Measurements from ENCODE around the gene ASRGL1. TPM values are rescaled to one million over a fixed set of nuclear protein-coding genes. Genes with fewer than 3 reads are reported as not detected.
"Not testable (repeated sequence)": the region's sequence is repeated elsewhere in the genome, so short reads cannot be mapped to it uniquely, and the experiment has no call there.

The ASRGL1 gene
- total RNA-seq, 4 donors from 2014 or later = 4.2 to 16.7 (median 12.5) TPM

DNA sequence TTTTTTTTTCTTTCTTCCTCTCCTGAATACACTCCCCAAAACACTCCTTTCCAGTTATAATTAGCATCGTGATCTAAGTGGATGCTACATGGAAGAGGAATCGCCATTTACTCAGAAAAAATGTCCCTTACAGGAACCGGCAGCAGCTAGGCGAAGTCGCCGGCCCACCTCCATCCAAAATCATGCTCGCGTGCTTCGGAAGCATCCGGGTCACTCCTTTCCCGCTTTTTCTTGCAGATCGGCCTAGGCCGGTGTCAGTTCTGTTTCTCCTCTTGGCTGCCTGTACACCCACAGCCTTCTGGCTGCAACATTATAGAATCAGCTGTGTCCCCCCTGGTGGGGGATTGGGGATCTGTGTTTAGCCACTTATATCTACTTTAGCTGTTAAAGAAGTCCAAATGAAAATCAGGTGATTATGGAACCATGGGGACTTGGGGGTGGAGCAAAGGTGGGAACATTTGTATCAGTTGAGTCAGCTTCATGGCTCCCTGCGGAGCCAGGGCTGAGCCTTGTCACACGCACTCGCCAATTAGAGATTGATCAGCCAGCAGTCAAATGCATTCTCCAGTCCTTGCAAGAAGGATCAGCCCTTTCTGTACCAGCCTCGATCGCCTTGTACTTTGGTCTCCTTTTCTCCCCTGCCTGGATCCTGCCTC is 36.3 kb downstream of the ASRGL1 start:
- DNase-seq (ENCODE audit: low spot score in 2 of 2) = no peak
- H3K36me3 ChIP-seq = no peaks in the 10 kb centered on the region
- no peaks in the 10 kb centered on the region for H3K27me3 ChIP-seq
- TF ChIP-seq POLR2A (IDR thresholded peaks at IDR 0.05) = no peak
- TF ChIP-seq EP300 (IDR thresholded peaks at IDR 0.05) = no peak
- TF ChIP-seq, protein P1, sequence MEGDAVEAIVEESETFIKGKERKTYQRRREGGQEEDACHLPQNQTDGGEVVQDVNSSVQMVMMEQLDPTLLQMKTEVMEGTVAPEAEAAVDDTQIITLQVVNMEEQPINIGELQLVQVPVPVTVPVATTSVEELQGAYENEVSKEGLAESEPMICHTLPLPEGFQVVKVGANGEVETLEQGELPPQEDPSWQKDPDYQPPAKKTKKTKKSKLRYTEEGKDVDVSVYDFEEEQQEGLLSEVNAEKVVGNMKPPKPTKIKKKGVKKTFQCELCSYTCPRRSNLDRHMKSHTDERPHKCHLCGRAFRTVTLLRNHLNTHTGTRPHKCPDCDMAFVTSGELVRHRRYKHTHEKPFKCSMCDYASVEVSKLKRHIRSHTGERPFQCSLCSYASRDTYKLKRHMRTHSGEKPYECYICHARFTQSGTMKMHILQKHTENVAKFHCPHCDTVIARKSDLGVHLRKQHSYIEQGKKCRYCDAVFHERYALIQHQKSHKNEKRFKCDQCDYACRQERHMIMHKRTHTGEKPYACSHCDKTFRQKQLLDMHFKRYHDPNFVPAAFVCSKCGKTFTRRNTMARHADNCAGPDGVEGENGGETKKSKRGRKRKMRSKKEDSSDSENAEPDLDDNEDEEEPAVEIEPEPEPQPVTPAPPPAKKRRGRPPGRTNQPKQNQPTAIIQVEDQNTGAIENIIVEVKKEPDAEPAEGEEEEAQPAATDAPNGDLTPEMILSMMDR (IDR thresholded peaks at IDR 0.05) = no peak
- peaks cover 0 to 10% (median 0%) of the 10 kb centered on the region in 4 donors for H3K4me1 ChIP-seq
- 93 to 94% methylated on average over 18 of the region's 18 CpGs for WGBS, 2 donors
- no peaks in the 10 kb centered on the region for H3K9me3 ChIP-seq
- no peak overlapping the region for H3K4me3 ChIP-seq
- no peak overlapping the region for H3K27ac ChIP-seq

DNA sequence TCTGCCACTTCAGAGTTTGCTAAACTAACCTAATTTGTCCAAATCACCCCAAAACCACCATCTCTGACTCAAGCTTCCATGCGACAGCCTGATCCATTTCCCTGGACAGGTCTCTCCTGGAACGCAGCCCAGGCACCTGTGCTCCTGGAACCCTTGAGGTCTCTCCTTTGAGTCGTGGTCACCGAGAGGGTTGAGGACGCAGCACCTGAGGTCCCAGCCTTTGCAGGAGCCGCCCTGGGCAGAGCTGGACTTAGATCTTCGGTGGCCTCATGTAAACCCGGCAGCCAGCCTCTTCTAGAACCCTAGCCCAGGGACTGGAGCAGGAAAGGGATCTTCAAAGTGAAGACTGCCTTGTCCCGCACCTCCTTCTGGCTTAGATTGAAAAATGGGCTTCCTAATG is 37.6 kb downstream of the ASRGL1 start:
- H3K27me3 ChIP-seq = no peaks in the 10 kb centered on the region
- TF ChIP-seq EP300 (IDR thresholded peaks at IDR 0.05) = no peak
- TF ChIP-seq, protein P1 (IDR thresholded peaks at IDR 0.05) = no peak
- TF ChIP-seq POLR2A (IDR thresholded peaks at IDR 0.05) = no peak
- WGBS, 2 donors = 87 to 90% methylated on average over 9 of the region's 9 CpGs
- no peak for DNase-seq (ENCODE audit: low spot score in 2 of 2)
- no peaks in the 10 kb centered on the region for H3K36me3 ChIP-seq
- no peaks in the 10 kb centered on the region for H3K9me3 ChIP-seq
- no peak overlapping the region for H3K4me3 ChIP-seq
- H3K4me1 ChIP-seq = peaks cover 0 to 22% (median 1%) of the 10 kb centered on the region in 4 donors
- H3K27ac ChIP-seq = no peak overlapping the region

DNA sequence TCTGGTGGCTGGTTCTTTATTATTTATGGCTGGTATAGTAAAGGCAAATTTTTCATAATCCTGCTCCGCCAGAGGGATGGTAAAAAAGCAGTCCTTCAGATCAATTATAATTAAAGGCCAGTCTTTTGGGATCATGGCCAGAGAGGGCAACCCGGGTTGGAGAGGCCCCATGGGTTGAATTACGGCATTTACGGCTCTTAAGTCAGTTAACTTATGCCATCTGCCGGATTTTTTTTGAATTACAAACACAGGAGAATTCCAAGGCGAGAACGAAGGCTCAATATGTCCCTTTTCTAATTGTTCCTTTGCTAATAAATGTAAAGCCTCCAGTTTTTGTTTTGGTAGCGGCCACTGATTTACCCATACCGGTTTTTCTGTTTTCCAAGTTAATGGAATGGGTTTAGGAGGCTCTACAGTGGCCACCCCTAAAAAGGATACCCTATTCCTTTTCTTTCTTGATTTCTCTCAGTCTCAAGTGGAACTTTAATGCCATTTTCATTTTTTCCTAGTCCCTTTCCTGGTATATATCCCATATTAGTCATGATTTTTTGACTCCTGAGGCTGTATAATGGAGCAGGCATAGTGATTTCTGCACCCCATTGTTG is 41.3 kb downstream of the ASRGL1 start:
- H3K36me3 ChIP-seq, H3K4me3 ChIP-seq, H3K27me3 ChIP-seq, H3K9me3 ChIP-seq: not testable (repeated sequence)
- peaks cover 0 to 37% (median 8%) of the 10 kb centered on the region in 4 donors for H3K4me1 ChIP-seq
- TF ChIP-seq, protein P1 (IDR thresholded peaks at IDR 0.05) = peak; percentile 43 to 73 (median 57)
- peak overlapping the region in 3 of 4 donors; percentile 4 to 80 (median 71) for H3K27ac ChIP-seq
- WGBS, 2 donors = 1 to 4% methylated on average over 9 of the region's 9 CpGs
- peak in 1 of 2 donors; percentile 61 for DNase-seq (ENCODE audit: low spot score in 2 of 2)

DNA sequence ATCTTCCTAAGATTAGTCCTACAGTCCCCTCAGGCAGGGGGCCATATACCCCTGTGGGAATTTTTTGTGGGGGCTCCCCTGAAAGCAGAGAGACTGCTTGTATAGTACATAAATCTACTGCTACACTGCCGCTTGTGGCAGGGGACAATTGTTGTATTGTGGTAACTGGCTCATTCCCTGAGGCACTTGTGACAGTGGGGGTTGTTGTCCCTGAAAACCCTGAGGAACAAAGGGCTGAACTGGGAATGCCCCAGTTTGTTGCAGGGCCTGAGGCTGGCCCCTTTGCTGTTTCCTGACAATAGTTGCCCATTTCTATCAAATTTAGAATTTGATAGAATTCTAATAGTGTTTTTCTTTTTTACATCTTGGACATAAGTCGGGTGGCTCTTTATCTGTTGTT is 42.3 kb downstream of the ASRGL1 start:
- not testable (repeated sequence) for H3K4me3 ChIP-seq; H3K9me3 ChIP-seq; DNase-seq (ENCODE audit: low spot score in 2 of 2); H3K27me3 ChIP-seq; H3K36me3 ChIP-seq
- Histone ChIP-seq H3K27ac (peak overlapping the region; percentile 4 to 80 (median 42)), H3K4me1 (peaks cover 0 to 37% (median 8%) of the 10 kb centered on the region in 4 donors)
- 9 to 19% methylated on average over 2 of the region's 2 CpGs for WGBS, 2 donors
- TF ChIP-seq EP300 (IDR thresholded peaks at IDR 0.05) = peak in 1 of 2 donors; percentile 24

DNA sequence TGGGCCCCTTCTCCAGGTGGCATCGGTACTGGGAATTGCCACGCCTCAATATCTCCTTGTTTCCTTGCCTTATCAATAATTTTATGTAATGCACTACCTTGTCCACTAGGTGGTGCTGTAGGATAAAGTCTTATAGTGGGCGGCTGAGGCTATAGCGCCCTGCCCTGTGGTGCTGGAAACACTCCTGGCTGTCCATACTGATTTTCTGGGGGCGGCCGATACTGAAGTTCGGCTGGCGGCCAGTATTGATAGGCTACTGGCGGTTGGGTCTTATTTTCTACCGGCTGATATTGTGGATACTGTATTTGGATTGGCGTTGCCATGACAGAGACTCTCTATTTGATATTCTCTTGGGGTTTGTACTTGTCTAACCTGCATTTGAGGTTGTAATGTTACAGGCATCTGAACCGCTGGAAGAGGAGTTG is 43.6 kb downstream of the ASRGL1 start:
- not testable (repeated sequence) for H3K27me3 ChIP-seq, H3K36me3 ChIP-seq, H3K9me3 ChIP-seq
- WGBS, 2 donors = 1 to 2% methylated on average over 12 of the region's 12 CpGs
- peaks cover 0 to 37% (median 8%) of the 10 kb centered on the region in 4 donors for H3K4me1 ChIP-seq
- DNase-seq (ENCODE audit: low spot score in 2 of 2) = peak in 1 of 2 donors; percentile 61
- peak overlapping the region in 3 of 4 donors; percentile 59 to 80 (median 60) for H3K27ac ChIP-seq
- TF ChIP-seq, protein P1 (IDR thresholded peaks at IDR 0.05) = peak; percentile 72 to 87 (median 86)
- peak overlapping the region in 1 of 4 donors; percentile 35 for H3K4me3 ChIP-seq

All from tibial nerve (tissue), 4 donors.